DOHH2 (cell line): ENCODE results near the gene PKP3.

Source experiments
- CTCF ChIP-seq: fragments of 200-600 bp; sonication (generic); IDR thresholded peaks from one replicate; pipeline ENCODE4 v1.5.1; 2014; ENCODE audit warnings: antibody characterized with exemption, mild to moderate bottlenecking, low read depth, low read length; ENCODE audit not compliant: poor library complexity, severe bottlenecking
- EZH2phosphoT487 ChIP-seq: fragments of 200-600 bp; sonication (generic); IDR thresholded peaks from 2 replicates; pipeline ENCODE4 v1.6.1; 2017; ENCODE audit warnings: borderline replicate concordance, mild to moderate bottlenecking, antibody characterized with exemption, low read length, moderate library complexity, mixed read lengths

GRCh38 chr11:429931-430456 lies 36.0 kb downstream of the PKP3 start:
- TF ChIP-seq CTCF = no peak
- no peak for TF ChIP-seq EZH2phosphoT487
